Measurements from ENCODE around the gene HMX2. TPM values are rescaled to one million over a fixed set of nuclear protein-coding genes. Genes with fewer than 3 reads are reported as not detected.

HMX2 gene, protein sequence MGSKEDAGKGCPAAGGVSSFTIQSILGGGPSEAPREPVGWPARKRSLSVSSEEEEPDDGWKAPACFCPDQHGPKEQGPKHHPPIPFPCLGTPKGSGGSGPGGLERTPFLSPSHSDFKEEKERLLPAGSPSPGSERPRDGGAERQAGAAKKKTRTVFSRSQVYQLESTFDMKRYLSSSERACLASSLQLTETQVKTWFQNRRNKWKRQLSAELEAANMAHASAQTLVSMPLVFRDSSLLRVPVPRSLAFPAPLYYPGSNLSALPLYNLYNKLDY
- total RNA-seq = not detected in 2 replicates

GRCh38 chr10:123147635-123148413, at the start of gene HMX2:
Gene HMX2, plus strand, starts transcription at chr10:123148136. Its CDS starts 243 bp downstream, at chr10:123148379.

DNA sequence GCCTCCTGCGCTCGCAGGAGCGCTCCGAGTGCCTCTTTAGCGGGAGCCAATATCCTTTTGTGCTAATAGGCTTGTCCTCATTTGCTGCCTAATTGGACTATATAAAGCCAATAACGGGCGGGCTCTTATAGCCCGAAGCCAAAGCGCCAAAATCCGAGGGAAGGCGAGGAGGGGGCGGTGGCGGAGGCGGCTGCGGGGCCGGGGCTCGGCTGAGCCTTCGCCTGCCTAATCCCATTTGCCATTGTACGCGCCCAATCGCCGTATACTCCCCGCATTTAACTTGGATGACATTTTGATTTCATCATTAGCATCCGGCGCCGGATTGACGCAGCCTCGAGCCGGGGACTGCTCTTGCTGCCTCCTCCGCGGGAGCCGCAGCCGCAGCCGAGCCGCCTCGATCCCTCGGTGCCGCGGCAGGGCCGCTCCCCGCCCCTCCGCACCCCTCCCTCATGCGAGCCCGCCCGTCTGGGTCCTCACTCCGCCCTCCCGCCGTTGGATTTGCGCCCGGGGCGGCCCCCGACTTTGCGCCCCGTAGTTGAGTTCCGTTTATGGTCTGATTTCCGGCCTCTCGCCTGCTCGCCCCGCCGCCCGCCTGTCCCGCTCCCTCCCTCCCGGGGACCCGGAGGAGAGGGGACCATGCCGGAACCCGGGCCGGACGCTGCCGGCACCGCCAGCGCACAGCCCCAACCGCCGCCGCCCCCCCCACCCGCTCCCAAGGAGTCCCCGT, 12.4 kb upstream of the HMX2 start, which contains the start of gene HMX3:
Gene HMX3 (plus strand): TSS at position 556 of the 727 bp plus-strand sequence. CDS start 81 bp downstream, at position 637.

DNA sequence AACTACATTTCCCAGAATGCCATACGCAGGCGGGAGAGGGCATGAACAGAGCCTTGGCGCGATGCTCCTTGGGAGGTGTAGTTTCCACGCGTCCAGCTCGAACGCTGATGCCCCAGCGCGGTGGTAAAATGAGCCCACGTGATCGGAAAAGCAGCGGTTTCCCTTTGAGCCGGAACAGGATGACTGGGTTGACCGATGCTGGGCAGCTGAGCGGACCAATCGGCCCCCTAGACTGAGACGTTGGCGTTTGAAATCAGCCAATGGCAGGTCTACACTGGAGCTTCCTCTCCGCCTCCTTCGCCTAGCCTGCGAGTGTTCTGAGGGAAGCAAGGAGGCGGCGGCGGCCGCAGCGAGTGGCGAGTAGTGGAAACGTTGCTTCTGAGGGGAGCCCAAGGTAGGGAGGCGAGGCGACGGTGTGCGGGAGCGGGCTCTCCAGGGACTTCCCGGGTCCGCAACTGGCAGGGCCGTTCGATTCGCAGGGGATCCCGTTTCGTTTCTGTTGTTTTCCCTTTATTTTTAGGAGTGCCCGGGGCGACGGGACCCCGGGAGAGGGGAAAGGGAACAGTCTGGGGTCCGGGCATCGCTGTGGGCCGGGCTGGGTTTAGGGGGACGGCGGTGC, 6.3 kb downstream of the HMX2 start, which contains the start of gene BUB3:
Gene BUB3 (plus strand): TSS at position 311 of the 619 bp plus-strand sequence. CDS start 516 bp downstream, outside the sequence.

Other genes with a start within 250 kb of the HMX2 start
- not detected in 2 replicates for gene FAM24A, start 237.5 kb upstream of the HMX2 start, total RNA-seq
- 5.1 and 5.7 TPM in 2 replicates for gene C10orf88, start 193.9 kb upstream of the HMX2 start, total RNA-seq
- gene PSTK, start 167.7 kb upstream of the HMX2 start, total RNA-seq = 2.5 and 7.1 TPM in 2 replicates
- gene IKZF5, start 139.3 kb upstream of the HMX2 start, total RNA-seq = 1.4 and 3.2 TPM in 2 replicates
- gene ACADSB, start 139.1 kb upstream of the HMX2 start, total RNA-seq = 4.6 and 5.1 TPM in 2 replicates
- not detected in 2 replicates for gene HMX3, start 12.2 kb upstream of the HMX2 start, total RNA-seq
- gene BUB3, start 6.3 kb downstream of the HMX2 start, total RNA-seq = 105 and 117 TPM in 2 replicates

Data from airway epithelial cell (primary cell).